ENCODE measurements around the gene CCAR1.

DNA sequence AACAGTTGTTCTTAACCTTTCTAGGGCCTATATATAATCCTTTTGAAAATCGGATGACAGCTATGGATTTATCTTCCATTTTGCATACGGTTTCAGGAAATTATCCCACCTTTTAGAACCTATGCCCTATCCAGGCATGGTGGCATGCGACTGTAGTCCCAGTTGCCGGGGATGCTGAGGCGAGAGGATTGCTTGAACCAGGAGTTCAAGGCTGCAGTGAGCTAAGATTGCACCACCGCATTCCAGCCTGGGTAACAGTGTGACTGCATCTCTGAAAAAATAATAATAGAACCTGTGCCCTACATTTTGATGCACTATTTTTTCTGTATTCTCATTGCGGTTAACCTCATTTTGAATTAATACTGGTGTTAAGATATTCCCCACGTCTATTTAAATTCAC, 11.6 kb downstream of the CCAR1 start:
- no peak for TF ChIP-seq EZH2 (IDR thresholded peaks at IDR 0.05)
- no peak for TF ChIP-seq POLR2AphosphoS5 (IDR thresholded peaks at IDR 0.05; ENCODE audit: borderline replicate concordance, low read depth, low read length)
